Measurements from ENCODE around the gene COA1.
"Not testable (repeated sequence)": the region's sequence is repeated elsewhere in the genome, so short reads cannot be mapped to it uniquely, and the experiment has no call there.

COA1 gene

DNA sequence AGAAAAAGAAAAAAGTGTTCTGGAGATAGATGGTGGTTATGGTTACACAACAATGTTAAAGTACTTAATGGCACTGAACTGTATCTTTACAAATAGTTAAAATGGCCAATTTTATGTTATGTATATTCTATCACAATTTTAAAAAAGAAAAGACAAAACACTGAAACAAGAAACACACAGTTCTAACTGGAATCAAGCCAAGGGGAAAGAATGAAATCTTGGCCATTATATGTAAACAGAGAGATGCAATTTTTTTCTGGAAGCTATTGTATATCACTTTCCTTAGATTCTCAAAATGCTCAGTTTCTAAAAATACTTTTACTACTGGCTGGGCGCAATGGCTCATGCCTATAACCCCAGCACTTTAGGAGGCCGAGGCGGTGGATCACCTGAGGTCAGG, 4.1 kb downstream of the COA1 start:
- no peak for DNase-seq

DNA sequence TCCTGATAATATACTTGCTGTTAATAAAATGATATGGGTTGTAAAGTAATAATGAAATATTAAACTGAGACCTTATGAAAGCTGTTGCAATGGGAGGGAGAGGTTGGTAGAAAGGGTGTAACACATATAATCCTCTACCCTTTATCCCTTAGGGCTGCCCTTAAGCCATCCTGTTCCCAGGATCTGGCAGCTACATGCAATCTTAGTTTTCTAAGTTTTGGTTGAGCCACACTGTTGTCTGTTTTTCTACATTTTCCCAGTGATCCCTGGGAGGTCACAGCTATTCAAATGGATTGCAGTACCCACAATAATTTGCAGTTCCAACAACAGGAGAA, 6.3 kb downstream of the COA1 start:
- no peak for DNase-seq

DNA sequence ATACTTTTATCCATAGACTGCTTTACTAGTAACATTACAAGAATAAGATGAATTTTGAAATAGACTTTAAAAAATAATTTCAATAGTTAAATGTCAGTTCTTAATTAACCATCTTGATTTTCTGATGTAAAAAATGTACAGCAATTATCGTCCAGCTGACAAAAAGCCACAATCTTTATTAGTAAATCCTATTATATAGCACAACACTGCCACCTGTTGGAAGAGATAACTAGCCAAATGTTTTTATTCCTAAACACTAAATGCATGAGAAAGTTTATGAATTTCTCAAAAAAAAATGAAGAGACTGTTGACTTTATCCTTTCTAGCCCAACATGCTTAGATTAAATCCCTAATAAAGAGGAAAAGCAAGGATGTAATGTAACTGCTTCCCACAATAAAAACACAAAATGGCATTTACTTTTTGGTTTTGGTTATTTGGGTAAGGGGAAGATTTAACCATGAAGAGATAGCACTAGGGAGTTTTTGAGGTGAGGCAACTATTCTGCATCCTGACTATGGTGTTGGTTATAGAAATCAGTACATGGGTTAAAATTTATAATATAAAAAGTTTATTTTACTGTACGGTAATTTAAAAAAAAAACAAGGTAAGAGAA, 8.0 kb downstream of the COA1 start:
- no peak for DNase-seq

DNA sequence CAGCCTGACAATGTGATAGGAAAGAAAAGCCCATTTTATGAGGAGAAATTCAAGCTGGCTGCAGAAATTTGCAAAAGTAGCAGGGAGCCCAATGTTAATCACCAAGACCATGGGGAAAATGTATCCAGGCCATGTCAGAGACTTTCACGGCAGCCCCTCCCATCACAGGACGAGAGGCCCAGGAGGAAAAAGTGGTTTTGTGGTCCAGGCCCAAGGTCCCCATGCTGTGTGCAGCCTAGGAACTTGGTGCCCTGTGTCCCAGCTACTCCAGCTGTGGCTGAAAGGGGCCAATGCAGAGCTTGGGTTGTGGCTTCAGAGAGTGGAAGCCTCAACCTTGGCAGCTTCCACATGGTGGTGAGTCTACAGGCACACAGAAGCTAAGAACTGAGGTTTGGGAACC, 12.7 kb downstream of the COA1 start:
- no peak for DNase-seq

DNA sequence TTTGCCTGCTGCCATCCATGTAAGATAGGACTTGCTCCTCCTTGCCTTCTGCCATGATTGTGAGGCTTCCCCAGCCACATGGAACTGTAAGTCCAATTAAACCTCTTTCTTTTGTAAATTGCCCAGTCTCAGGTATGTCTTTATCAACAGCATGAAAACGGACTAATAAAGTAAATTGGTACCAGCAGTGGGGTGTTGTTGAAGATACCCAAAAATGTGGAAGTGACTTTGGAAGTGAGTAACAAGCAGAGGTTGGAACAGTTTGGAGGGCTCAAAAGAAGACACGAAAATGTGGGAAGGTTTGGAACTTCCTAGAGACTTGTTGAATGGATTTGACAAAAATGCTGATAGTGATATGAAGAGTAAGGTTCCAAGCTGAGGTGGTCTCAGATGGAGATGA, 13.4 kb downstream of the COA1 start:
- DNase-seq, result not testable (repeated sequence)

DNA sequence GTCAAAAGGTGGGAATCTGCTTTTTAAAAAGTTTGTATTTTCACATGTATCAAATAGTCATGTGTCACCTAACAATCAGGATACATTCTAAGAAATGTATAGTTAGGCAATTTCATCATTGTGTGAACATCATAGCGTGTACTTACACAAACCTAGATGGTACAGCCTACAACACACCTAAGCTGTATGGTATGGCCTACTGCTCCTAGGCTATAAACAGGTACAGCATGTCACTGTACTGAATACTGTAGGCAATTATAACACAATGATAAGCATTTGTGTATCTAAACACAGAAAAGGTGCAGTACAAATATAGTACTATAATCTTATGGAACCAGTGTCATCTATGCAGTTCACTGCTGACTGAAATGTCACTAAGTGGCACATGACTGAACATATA, 17.8 kb downstream of the COA1 start:
- no peak for DNase-seq

DNA sequence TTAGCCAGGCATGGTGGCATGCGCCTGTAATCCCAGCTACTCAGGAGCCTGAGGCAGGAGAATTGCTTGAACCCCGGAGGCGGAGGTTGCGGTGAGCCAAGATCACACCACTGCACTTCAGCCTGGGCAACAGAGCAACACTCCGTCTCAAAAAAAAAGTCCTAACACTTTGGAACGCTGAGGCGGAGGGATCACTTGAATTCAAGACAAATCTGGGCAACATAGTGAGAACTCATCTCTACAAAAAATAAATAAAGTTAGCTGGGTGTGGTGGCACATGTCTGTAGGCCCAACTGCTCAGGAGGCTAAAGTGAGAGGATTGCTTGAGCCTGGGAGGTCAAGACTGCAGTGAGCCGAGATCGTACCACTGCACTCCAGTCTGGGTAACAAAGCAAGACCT, 21.3 kb downstream of the COA1 start:
- DNase-seq, result not testable (repeated sequence)

DNA sequence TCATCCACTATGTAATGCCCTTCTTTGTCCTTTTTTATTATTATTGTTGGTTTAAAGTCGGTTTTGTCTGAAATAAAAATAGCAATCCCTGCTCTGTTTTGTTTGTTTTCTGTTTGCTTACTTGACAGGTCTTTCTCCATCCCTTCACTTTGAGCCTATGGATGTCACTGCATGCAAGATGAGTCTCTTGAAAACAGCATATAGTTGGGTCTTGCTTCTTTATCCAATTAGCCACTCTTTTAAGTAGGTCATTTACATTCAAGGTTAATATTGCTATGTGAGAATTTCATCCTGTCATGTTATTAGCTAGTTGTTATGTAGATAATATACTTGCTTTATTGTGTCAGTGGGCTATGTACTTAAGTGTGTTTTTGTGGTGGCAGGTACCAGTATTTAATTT, 25.8 kb downstream of the COA1 start:
- no peak for DNase-seq

DNA sequence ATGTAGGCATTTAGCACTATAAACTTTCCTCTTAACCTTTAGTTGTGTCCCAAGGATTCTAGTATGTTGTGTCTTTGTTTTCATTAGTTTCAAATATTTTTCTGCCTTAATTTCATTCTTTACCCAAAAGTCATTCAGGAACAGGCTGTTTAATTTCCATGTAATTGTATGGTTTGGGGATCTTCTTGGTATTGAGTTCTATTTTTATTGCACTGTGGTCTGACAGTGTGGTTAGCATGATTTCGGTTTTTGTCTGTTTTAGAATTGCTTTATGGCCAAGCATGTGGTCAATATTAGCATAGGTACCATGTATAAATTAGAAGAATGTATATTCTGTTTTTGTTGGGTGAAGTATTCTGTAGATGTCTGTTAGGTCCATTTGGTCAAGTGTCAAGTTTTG, 26.3 kb downstream of the COA1 start:
- DNase-seq, result no peak

DNA sequence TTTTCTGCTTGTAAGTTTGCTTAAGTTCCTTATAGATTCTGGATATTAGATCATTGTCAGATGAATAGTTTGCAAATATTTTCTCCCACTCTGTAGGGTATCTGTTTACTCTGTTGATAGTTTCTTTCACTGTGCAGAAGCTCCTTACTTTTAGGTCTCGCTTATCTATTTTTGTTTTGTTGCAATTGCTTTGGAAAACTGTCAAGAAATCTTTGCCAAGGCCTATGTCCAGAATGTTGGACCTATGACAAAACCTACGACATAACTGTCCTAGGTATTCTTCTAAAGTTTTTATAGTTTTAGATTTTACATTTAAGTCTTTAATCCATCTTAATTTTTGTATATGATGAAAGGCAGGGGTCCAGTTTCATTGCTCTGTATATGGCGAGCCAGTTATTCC, 27.4 kb downstream of the COA1 start:
- DNase-seq, result no peak

DNA sequence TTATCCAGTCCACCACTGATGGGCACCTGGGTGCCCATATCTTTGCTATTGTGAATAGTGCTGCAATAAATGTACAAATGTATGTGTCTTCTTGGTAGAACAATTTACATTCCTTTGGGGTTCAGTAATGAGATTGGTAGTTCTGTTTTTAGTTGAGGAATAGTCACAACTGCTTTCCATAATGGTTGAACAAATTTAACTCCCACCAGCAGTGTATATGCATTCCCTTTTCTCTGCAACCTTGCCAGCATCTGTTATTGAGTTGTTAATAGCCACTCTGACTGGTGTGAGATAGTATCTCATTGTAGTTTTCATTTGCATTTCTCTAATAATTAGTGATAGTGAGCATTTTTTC, 27.8 kb downstream of the COA1 start:
- DNase-seq, result no peak

DNA sequence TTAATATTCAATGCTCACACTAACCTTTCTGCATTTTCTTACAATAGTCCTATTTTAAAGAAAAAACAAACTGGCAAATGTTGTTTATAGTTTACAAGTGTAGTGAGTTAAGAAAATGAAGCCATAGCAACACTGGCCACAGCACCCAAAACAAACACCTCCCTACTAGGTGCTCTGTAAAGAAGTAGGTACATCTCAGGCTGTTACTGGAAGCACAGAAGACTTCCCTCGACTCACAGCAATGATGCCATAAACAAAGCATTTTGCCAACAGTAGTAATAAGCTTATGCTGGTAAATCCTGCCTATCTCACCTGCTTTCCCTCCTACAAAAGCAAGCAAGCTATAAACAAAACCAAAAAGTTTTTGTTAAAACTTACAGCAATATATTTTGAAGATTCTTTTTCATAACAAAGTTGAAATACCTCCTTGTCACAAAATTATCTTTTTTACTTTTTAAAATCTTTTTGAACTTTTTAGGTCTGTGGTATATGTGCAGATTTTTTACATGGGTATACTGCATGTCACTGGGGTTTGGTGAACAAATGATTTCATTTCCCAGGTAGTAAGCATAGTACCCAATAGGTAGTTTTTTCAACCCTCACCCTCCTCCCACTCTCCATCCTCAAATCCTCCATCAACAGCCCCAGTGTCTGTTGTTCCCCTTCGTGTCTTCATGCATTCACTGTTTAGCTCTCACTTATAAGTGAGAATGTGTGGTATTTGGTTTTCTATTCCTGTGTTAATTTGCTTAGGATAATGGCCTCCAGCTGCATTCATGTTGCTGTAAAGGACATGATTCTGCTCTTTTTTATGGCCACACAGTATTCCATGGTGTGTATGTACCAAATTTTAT, 28.4 kb downstream of the COA1 start:
- DNase-seq, result no peak

DNA sequence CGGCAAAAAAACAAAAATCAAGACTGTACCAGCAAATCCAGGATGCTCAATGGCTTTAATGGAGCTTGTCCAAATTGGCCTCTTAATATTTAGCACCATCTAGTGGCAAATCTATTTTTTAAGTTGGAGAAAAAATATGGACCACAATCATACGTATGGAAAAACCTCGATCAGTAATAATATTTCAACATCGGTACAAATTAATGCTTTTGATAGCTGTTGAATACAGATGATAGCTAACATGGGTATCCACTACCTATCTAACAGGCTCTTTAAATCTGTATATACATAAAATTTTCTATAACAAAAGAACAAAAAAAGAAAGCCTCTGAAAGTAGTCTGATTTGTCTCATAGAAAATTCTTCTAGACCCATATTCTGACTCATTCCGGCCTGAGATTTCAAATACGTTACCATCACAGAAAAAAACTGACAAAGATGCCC, 29.2 kb downstream of the COA1 start:
- DNase-seq, result no peak

DNA sequence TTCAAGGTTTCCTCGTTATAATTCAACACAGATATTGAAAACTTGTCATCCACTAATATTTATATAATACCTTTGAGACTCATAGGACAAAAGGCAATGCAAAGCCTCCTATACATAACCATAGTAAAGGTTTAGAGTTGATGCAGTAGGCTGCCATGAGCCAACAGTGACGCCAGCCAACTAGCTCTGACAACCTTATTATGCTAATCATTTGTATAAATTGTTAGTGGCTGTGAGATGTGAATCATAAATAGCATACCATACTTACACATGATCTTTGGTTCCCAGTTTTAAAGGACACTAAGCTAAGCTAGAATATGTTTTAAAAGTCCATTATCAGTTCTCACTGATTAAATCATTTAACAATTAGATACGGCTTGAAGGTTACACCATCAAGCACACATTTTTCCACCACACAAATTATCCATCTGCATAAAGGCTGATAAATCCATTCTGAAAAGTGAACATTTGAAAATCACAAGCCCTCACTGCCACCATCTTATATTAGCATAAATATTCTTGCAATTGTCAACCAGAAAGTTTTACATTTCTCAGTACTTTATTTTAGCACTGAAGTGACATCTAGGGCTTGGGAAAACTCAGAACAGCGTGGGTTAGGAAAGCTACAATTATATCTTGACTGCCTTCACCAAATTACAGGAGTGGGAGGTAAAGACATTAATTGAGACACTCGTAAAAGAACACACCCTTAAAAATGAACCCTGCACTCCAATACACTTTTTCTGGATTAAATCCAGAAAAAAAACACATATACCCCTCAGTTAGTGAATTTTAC, 30.7 kb downstream of the COA1 start:
- no peak for DNase-seq

DNA sequence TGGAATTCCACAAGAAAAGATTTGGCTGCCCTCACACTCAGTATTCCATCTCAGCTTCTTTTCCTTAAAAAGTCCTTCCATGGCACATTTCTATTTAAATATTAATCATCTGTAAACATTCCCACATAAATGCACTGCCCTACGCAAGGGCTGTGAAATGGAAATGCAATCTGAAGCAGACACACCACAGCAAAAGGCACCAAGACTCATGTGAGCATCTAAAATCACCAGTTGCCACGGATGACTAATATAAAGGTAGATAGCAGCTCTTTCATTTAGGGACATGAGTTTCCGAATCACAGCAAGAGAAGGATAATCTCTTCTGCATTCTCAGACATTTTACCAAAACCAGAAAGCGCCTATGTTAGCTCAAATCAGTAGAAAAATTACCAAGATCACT, 31.6 kb downstream of the COA1 start:
- no peak for DNase-seq

DNA sequence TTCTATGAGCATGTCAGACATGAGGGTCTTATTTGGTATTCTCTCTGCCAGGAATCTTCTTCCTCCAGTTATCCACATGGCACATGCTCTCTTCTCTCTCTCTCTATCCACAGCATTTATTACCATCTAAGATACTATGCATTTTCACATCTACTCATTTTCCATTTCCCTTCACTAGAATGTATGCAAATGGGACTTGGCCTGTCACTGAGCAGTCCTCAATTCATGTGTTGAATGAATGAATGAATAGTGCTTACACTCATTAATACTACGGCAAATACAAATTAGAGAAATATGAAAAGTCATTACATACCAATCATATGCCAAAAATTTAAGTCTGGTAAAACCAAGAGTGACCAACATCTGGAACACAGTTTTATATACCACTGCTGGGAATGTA, 34.0 kb downstream of the COA1 start:
- no peak for DNase-seq

DNA sequence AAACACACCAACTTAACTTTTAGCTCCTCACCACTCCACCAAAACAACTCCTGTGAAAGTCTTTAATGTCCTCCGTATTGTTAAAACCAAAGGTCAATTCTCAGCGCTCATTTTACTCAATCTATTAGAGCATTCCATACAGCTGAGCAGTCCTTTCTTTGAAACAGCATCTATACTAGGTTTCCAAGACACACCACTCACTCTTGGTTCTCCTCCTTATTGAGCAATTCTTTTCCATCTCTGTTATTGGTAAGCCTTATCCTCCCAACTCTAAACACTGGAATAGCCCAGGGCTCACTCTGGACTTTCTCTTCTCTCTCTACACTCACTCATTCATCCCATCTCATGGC, 34.9 kb downstream of the COA1 start:
- DNase-seq, result no peak

DNA sequence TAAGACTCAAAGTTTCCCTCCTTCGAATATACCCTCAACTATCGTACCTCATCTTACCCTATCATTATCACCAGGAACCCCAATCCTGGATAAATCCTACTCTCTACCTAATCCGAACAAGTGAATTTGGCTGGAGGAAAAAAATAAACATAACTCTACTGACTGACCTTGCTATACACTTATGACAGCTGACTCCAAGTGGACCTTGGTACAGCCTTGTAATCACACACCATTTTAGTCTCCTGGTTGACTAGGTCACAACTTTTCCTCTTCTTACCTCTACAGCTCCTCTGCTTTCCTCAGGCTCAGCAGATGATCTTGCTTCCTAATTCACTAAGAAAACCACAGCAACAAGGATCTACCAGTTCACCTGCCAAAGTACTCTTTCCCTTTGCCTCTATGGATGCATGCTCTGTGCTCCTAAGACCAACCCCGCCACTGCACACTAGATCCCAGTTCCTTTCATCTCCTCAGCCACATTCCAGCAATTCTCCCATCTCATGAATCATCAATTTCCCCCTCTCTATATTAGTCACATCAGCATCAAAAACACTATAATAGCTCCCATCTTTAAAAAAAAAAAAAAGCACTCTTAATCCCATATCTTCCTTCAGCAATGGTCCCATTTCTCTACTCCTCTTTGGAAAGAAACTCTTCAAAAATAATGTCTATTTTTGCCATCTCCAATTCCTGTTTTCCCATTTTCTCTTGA, 35.5 kb downstream of the COA1 start:
- no peak for DNase-seq

DNA sequence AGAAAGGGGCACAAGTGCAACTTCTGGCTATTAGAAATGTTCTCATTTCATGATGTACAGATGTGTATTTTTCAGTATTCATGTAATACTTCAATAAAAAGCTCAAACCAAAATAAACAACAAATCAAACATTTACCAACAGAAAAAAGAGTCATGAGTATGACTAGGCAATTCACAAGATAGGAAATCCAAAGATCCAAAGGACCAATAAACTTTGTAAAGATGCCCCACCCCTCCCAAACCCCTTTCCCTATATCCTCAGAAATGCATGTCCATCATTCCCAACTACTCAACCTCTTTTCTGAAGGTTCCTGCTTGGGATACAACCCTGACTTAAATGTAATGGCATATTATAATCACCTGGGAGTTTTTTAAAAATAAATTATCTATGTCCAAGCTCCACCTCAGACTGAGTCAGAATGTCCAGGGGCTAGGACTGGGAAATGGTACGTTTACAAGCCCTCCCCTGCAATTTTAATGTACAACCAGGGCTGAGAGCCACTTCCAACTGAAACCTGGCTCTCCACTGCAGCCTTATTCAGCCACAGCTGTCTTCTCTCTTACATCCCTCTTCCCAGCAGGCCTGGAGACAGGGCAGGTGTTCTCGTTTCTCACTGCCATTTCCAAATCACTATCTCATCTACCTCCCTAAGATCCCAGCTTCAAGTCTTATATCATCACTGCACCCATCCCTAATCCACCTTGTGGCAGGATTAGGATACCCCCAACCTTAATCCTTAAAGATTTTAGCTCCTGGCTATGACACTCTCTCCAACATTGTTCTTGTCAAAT, 36.5 kb downstream of the COA1 start:
- DNase-seq, result no peak

DNA sequence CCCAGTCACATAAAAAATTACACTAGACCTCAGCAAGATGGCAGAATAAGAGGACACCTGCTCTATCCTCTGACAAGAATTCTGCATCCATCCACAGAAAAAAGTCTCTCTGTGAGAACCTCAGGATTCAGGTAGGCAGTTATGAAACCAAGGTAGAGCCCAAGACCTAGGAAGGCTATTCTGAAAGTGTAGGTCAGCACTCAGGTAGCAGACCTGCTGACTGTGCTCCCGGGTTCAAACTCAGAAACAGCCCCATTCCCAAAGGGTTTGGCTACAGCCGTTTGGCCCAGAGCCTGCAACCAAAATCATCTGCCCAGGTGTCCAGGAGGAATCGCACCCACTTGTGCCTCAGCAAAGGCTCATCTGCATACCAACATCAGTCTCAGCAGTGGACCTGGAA, 37.7 kb downstream of the COA1 start:
- DNase-seq, result no peak

DNA sequence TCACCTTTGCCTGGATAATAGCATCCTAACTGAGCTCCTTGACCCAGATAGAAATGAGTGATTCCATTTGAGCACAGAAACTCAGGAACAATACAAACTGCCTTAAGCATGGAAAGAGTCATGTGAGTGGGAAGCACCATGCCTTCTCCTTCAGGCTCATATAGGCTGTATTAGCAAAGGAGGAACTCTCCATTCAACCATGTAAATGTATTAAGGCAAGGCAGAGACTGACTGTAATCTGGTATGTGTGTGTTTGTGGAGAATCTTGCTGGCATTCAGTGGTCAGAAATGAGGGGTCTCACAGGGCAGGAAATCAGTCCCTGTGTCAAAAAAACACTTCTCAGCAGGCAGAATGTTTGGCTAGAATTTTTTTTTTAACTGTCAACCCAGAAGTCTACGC, 40.2 kb downstream of the COA1 start:
- DNase-seq, result no peak

DNA sequence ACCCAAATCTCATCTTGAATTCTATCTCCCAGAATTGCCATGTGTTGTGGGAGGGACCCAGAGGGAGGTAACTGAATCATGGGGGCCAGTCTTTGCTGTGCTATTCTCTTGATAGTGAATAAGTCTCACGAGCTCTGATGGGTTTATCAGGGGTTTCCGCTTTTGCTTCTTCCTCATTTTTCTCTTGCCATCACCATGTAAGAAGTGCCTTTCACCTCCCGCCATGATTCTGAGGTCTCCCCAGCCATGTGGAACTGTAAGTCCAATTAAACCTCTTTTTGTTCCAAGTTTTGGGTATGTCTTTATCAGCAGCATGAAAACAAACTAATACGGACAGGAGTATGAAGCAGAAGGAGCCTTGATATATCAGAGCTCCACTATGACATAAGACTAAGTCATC, 41.5 kb downstream of the COA1 start:
- not testable (repeated sequence) for DNase-seq

DNA sequence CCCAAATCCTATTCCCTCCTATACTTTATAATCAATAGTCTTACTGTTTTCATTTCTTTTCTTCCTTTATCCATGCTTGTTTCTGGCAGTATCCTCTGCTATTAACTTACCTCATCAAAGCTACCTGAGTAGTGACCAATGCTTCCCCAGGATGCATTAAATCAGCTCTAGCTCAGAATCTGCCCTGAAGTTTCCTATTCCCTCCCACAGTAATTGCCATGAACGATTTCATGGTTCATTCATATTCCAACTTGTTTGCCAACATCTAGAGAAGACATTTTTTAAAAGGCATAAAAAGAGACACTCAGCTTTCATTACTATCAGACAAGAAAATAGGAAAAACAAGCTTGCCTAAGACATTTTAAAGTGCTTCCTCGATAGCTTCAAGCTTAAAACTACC, 42.3 kb downstream of the COA1 start:
- no peak for DNase-seq

All from activated CD4-positive, alpha-beta T cell treated with anti-CD3 and anti-CD28 coated beads, Interleukin-2, amount 50 U/mL, for 1 hour (primary cell).